Loucy (cell line): ENCODE data around the gene MCAT.

Experiments
- H2AFZ ChIP-seq: fragments of 200-600 bp; sonication (generic); 2 replicates; pipeline ENCODE4 v1.6.0; 2016; ENCODE audit warnings: antibody characterized with exemption, mild to moderate bottlenecking, low read length, moderate library complexity
- H3F3A ChIP-seq: fragments of 200-600 bp; 2 replicates; pipeline ENCODE4 v1.6.0; 2016; ENCODE audit warnings: antibody characterized with exemption, low read depth, mild to moderate bottlenecking
- H3K27me3 ChIP-seq: fragments of 200-600 bp; sonication (generic); 2 replicates; pipeline ENCODE4 v1.6.1; 2014; ENCODE audit warnings: low read length, mild to moderate bottlenecking; ENCODE audit not compliant: insufficient read depth, poor library complexity, severe bottlenecking
- H3K36me3 ChIP-seq: fragments of 200-600 bp; sonication (generic); 2 replicates; pipeline ENCODE4 v1.6.1; 2016; ENCODE audit warnings: low read length; ENCODE audit not compliant: insufficient read depth
- H3K4me1 ChIP-seq: fragments of 200-600 bp; sonication (generic); 2 replicates; pipeline ENCODE4 v1.5.1; 2014; ENCODE audit warnings: low read length, mild to moderate bottlenecking; ENCODE audit not compliant: insufficient read depth, poor library complexity, severe bottlenecking
- H3K4me2 ChIP-seq: fragments of 200-600 bp; sonication (generic); 2 replicates; pipeline ENCODE4 v1.6.0; 2014; ENCODE audit warnings: antibody characterized with exemption, low read length, low read depth, mild to moderate bottlenecking; ENCODE audit not compliant: poor library complexity, severe bottlenecking
- H3K4me3 ChIP-seq: fragments of 200-600 bp; sonication (generic); 2 replicates; pipeline ENCODE4 v1.5.1; 2014; ENCODE audit warnings: low read length, mild to moderate bottlenecking, mixed read lengths; ENCODE audit not compliant: poor library complexity, severe bottlenecking
- H3K79me2 ChIP-seq: fragments of 200-600 bp; sonication (generic); 2 replicates; pipeline ENCODE4 v1.6.1; 2014; ENCODE audit warnings: low read length; ENCODE audit not compliant: insufficient read depth
- H3K9ac ChIP-seq: fragments of 200-600 bp; sonication (generic); 2 replicates; pipeline ENCODE4 v1.6.0; 2014; ENCODE audit warnings: mild to moderate bottlenecking, low read depth, low read length, moderate library complexity; ENCODE audit not compliant: poor library complexity, severe bottlenecking
- H3K9me2 ChIP-seq: fragments of 200-600 bp; sonication (generic); replicated peaks from 2 replicates; pipeline ENCODE4 v1.6.1; 2016; ENCODE audit warnings: low read depth, low read length, mixed read lengths
- H3K9me3 ChIP-seq: fragments of 200-600 bp; sonication (generic); 2 replicates; pipeline ENCODE4 v1.6.1; 2014; ENCODE audit warnings: mild to moderate bottlenecking, antibody characterized with exemption, low read length, low read depth; ENCODE audit not compliant: insufficient read depth
- H4K20me1 ChIP-seq: fragments of 200-600 bp; sonication (generic); 2 replicates; pipeline ENCODE4 v1.6.0; 2014; ENCODE audit warnings: antibody characterized with exemption, low read length, mild to moderate bottlenecking; ENCODE audit not compliant: insufficient read depth, poor library complexity, severe bottlenecking
- EZH2phosphoT487 ChIP-seq: fragments of 200-600 bp; IDR thresholded peaks from 2 replicates; pipeline ENCODE4 v1.6.1; 2018; ENCODE audit warnings: antibody characterized with exemption, mild to moderate bottlenecking, moderate library complexity, borderline replicate concordance
- TF ChIP-seq, protein P1 (sequence below): fragments of 200-600 bp; sonication (generic); conservative IDR thresholded peaks from 2 replicates; pipeline ENCODE4 v1.5.1; 2014; ENCODE audit warnings: mild to moderate bottlenecking, antibody characterized with exemption, low read length

The MCAT gene

DNA sequence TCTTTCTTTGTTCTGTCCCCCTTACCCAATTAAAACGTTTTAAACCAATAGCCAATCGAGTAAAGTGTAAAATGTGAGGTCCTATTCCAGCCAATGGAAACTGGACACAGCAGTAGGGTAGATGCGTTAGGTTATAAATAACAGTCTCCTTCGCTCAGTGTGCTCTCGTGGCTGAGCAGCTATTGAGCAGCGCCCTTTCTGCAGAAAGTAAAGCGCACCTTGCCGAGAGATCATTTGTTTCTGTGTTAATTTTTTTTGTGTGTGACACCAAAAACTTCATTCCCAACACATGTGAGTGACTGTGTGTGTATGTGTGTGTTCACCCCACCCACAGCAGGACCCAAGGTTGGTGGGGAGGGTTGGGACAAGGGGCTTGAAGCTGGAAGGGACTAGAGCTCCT, 46.8 kb downstream of the MCAT start:
- H3K4me1 ChIP-seq, result no peaks in the 10 kb centered on the region
- no peaks in the 10 kb centered on the region for H3F3A ChIP-seq
- TF ChIP-seq EZH2phosphoT487, result no peak
- TF ChIP-seq, protein P1, sequence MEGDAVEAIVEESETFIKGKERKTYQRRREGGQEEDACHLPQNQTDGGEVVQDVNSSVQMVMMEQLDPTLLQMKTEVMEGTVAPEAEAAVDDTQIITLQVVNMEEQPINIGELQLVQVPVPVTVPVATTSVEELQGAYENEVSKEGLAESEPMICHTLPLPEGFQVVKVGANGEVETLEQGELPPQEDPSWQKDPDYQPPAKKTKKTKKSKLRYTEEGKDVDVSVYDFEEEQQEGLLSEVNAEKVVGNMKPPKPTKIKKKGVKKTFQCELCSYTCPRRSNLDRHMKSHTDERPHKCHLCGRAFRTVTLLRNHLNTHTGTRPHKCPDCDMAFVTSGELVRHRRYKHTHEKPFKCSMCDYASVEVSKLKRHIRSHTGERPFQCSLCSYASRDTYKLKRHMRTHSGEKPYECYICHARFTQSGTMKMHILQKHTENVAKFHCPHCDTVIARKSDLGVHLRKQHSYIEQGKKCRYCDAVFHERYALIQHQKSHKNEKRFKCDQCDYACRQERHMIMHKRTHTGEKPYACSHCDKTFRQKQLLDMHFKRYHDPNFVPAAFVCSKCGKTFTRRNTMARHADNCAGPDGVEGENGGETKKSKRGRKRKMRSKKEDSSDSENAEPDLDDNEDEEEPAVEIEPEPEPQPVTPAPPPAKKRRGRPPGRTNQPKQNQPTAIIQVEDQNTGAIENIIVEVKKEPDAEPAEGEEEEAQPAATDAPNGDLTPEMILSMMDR, result no peak
- no peaks in the 10 kb centered on the region for H3K27me3 ChIP-seq
- no peak overlapping the region for H3K4me2 ChIP-seq
- H3K9ac ChIP-seq, result no peak overlapping the region
- no peaks in the 10 kb centered on the region for H4K20me1 ChIP-seq
- H3K4me3 ChIP-seq, result no peak overlapping the region
- H3K9me3 ChIP-seq, result no peaks in the 10 kb centered on the region; the same call in 1 of the 2 replicates
- no peaks in the 10 kb centered on the region for H3K79me2 ChIP-seq
- no peaks in the 10 kb centered on the region for H3K36me3 ChIP-seq
- no peak overlapping the region for H2AFZ ChIP-seq
- H3K9me2 ChIP-seq, result no peaks in the 10 kb centered on the region

GRCh38 chr22:43094551-43094950, 48.6 kb downstream of the MCAT start:
- TF ChIP-seq EZH2phosphoT487, result no peak
- TF ChIP-seq, protein P1, result no peak
- H3K27me3 ChIP-seq, result no peaks in the 10 kb centered on the region
- H4K20me1 ChIP-seq, result no peaks in the 10 kb centered on the region
- no peaks in the 10 kb centered on the region for H3F3A ChIP-seq
- no peaks in the 10 kb centered on the region for H3K9me2 ChIP-seq
- no peak overlapping the region for H3K9ac ChIP-seq
- H3K9me3 ChIP-seq, result no peaks in the 10 kb centered on the region; the same call in 1 of the 2 replicates
- no peaks in the 10 kb centered on the region for H3K79me2 ChIP-seq
- H3K36me3 ChIP-seq, result no peaks in the 10 kb centered on the region
- no peaks in the 10 kb centered on the region for H3K4me1 ChIP-seq
- no peak overlapping the region for H2AFZ ChIP-seq
- no peak overlapping the region for H3K4me3 ChIP-seq
- H3K4me2 ChIP-seq, result no peak overlapping the region

- H4K20me1 ChIP-seq, result no peaks in the 10 kb centered on the region
- no peaks in the 10 kb centered on the region for H3K27me3 ChIP-seq
- H2AFZ ChIP-seq, result no peak overlapping the region
- no peak overlapping the region for H3K4me3 ChIP-seq
- no peak for TF ChIP-seq EZH2phosphoT487
- TF ChIP-seq, protein P1, result peak; percentile 22
- no peaks in the 10 kb centered on the region for H3K79me2 ChIP-seq
- H3K36me3 ChIP-seq, result no peaks in the 10 kb centered on the region
- no peaks in the 10 kb centered on the region for H3K4me1 ChIP-seq
- no peak overlapping the region for H3K4me2 ChIP-seq
- H3F3A ChIP-seq, result no peaks in the 10 kb centered on the region
- no peaks in the 10 kb centered on the region for H3K9me2 ChIP-seq
- H3K9ac ChIP-seq, result no peak overlapping the region
- no peaks in the 10 kb centered on the region; the same call in 1 of the 2 replicates for H3K9me3 ChIP-seq
These were observed 49.1 kb downstream of the MCAT start for GRCh38 chr22:43094085-43094484.
